ENCODE measurements around the gene FDXR.
"Not testable (repeated sequence)": the region's sequence is repeated elsewhere in the genome, so short reads cannot be mapped to it uniquely, and the experiment has no call there.

FDXR gene

DNA sequence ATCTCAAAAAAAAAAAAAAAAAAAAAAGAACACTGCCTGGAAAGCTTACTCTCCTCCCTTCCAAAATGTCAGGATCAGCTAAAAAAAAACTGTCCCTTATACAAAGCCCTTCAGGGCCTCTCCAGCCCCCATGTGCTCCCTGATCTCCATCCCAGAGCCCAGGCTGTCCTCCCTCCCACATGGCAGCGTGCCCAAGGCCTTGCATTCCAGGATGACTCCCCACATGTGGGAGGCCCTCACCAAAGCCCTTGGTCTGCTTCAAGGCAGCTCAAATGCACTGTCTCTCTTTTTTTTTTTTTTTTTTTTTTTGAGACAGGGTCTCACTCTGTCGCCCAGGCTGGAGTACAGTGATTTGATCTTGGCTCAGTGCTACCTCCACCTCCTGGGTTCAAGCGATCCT, 2.3 kb downstream of the FDXR start:
- no peaks in the 10 kb centered on the region for H3K27me3 ChIP-seq (ENCODE audit: insufficient read depth, low read depth)
- H3K9ac ChIP-seq = no peak overlapping the region
- H3K27ac ChIP-seq = no peak overlapping the region
- H3K4me3 ChIP-seq (IDR thresholded peaks at IDR 0.05; ENCODE audit: insufficient read depth, low read depth, low read length) = no peak overlapping the region
- H2AFZ ChIP-seq (ENCODE audit: low read depth) = no peak overlapping the region
- H3K4me1 ChIP-seq (ENCODE audit: low read depth, poor library complexity, severe bottlenecking) = peaks cover 19% of the 10 kb centered on the region
- no peak for TF ChIP-seq CTCF (conservative IDR thresholded peaks at IDR 0.05; ENCODE audit: low read depth, low read length)
- H3K36me3 ChIP-seq (ENCODE audit: insufficient read depth) = no peaks in the 10 kb centered on the region
- no peak overlapping the region; the same call in 1 of the 2 replicates for H3K4me2 ChIP-seq
- H3K79me2 ChIP-seq (ENCODE audit: insufficient read depth, low read depth) = no peaks in the 10 kb centered on the region
- H4K20me1 ChIP-seq (ENCODE audit: insufficient read depth) = no peaks in the 10 kb centered on the region

- H3K9ac ChIP-seq; H3K27ac ChIP-seq; H3K27me3 ChIP-seq (ENCODE audit: insufficient read depth, low read depth); H4K20me1 ChIP-seq (ENCODE audit: insufficient read depth); H2AFZ ChIP-seq (ENCODE audit: low read depth); H3K36me3 ChIP-seq (ENCODE audit: insufficient read depth); H3K4me2 ChIP-seq; H3K4me3 ChIP-seq (IDR thresholded peaks at IDR 0.05; ENCODE audit: insufficient read depth, low read depth, low read length); H3K79me2 ChIP-seq (ENCODE audit: insufficient read depth, low read depth): not testable (repeated sequence)
- peaks cover 19% of the 10 kb centered on the region for H3K4me1 ChIP-seq (ENCODE audit: low read depth, poor library complexity, severe bottlenecking)
Measured at GRCh38 chr17:74870028-74870427, 2.8 kb downstream of the FDXR start.

DNA sequence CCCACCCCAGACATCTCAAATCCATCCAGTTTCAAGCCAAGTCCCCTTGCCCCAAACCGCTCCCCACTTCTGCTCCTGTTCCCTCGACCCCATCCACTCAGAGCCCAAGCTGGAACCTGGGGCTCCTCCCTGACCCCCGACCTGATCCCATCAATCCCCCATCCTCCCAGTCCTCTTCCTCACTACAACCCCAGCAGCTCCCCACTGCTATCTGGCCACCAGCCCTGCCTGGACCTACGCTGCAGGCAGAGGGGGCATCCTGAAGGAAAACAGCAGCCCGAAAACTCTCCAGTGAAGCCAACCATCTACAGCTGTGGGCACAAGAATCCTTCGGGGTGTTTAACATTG, 3.9 kb downstream of the FDXR start:
- no peak overlapping the region for H3K4me2 ChIP-seq
- H3K27ac ChIP-seq = no peak overlapping the region
- no peaks in the 10 kb centered on the region for H4K20me1 ChIP-seq (ENCODE audit: insufficient read depth)
- H3K36me3 ChIP-seq (ENCODE audit: insufficient read depth) = no peaks in the 10 kb centered on the region
- TF ChIP-seq CTCF (conservative IDR thresholded peaks at IDR 0.05; ENCODE audit: low read depth, low read length) = no peak
- H2AFZ ChIP-seq (ENCODE audit: low read depth) = no peak overlapping the region
- H3K4me1 ChIP-seq (ENCODE audit: low read depth, poor library complexity, severe bottlenecking) = peaks cover 12% of the 10 kb centered on the region
- H3K79me2 ChIP-seq (ENCODE audit: insufficient read depth, low read depth) = no peaks in the 10 kb centered on the region
- no peaks in the 10 kb centered on the region for H3K27me3 ChIP-seq (ENCODE audit: insufficient read depth, low read depth)
- H3K4me3 ChIP-seq (IDR thresholded peaks at IDR 0.05; ENCODE audit: insufficient read depth, low read depth, low read length) = no peak overlapping the region
- H3K9ac ChIP-seq = no peak overlapping the region

- Histone ChIP-seq H3K36me3 (ENCODE audit: insufficient read depth) (no peaks in the 10 kb centered on the region), H3K79me2 (ENCODE audit: insufficient read depth, low read depth) (no peaks in the 10 kb centered on the region), H2AFZ (ENCODE audit: low read depth) (no peak overlapping the region), H3K4me1 (ENCODE audit: low read depth, poor library complexity, severe bottlenecking) (peaks cover 10% of the 10 kb centered on the region), H3K9ac (no peak overlapping the region), H3K4me3 (IDR thresholded peaks at IDR 0.05; ENCODE audit: insufficient read depth, low read depth, low read length) (no peak overlapping the region), H4K20me1 (ENCODE audit: insufficient read depth) (no peaks in the 10 kb centered on the region), H3K4me2 (no peak overlapping the region), H3K27ac (no peak overlapping the region), H3K27me3 (ENCODE audit: insufficient read depth, low read depth) (no peaks in the 10 kb centered on the region; the same call in 1 of the 2 replicates)
- no peak for TF ChIP-seq CTCF (conservative IDR thresholded peaks at IDR 0.05; ENCODE audit: low read depth, low read length)
Measured at GRCh38 chr17:74868251-74868907, 4.4 kb downstream of the FDXR start.

- Histone ChIP-seq H3K9ac (no peak overlapping the region), H3K4me3 (IDR thresholded peaks at IDR 0.05; ENCODE audit: insufficient read depth, low read depth, low read length) (no peak overlapping the region), H2AFZ (ENCODE audit: low read depth) (no peak overlapping the region), H3K27ac (no peak overlapping the region), H3K79me2 (ENCODE audit: insufficient read depth, low read depth) (no peaks in the 10 kb centered on the region), H3K4me1 (ENCODE audit: low read depth, poor library complexity, severe bottlenecking) (peaks cover 8% of the 10 kb centered on the region), H3K36me3 (ENCODE audit: insufficient read depth) (no peaks in the 10 kb centered on the region), H3K4me2 (no peak overlapping the region), H3K27me3 (ENCODE audit: insufficient read depth, low read depth) (peaks cover 9% of the 10 kb centered on the region), H4K20me1 (ENCODE audit: insufficient read depth) (no peaks in the 10 kb centered on the region)
- TF ChIP-seq CTCF (conservative IDR thresholded peaks at IDR 0.05; ENCODE audit: low read depth, low read length) = no peak
Measured at GRCh38 chr17:74866198-74866835, 6.5 kb downstream of the FDXR start.
